ENCODE data around the gene TBC1D22A. TPM values are rescaled to one million over a fixed set of nuclear protein-coding genes. Genes with fewer than 3 reads are reported as not detected.
A peak's percentile ranks its signal among the peaks of the same experiment; 100 is the strongest.

TBC1D22A gene
- total and polyA plus RNA-seq, 8 donors, result 14.4 to 33.5 (median 15.7) TPM

- no peak overlapping the region for H3K4me3 ChIP-seq
- no peaks in the 10 kb centered on the region for H3K4me1 ChIP-seq
- H3K27me3 ChIP-seq, result no peaks in the 10 kb centered on the region
- TF ChIP-seq CTCF (IDR thresholded peaks at IDR 0.05), result no peak
- intact Hi-C loops (cut with DNase I), result no loop called here
- H3K9me3 ChIP-seq, result no peaks in the 10 kb centered on the region
- peak in 1 of 4 donors; percentile 24 for DNase-seq
- H3K27ac ChIP-seq, result no peak overlapping the region
- H3K36me3 ChIP-seq, result peaks cover 0 to 13% of the 10 kb centered on the region in 2 donors
- ATAC-seq, result no peak
These were observed 245.9 kb downstream of the TBC1D22A start for GRCh38 chr22:47008208-47008885.

- no peak overlapping the region for H3K27ac ChIP-seq
- ATAC-seq (no peak), DNase-seq (no peak)
- H3K4me3 ChIP-seq, result no peak overlapping the region
- no peak for TF ChIP-seq CTCF (IDR thresholded peaks at IDR 0.05)
- H3K4me1 ChIP-seq, result no peaks in the 10 kb centered on the region
- H3K9me3 ChIP-seq, result no peaks in the 10 kb centered on the region
- intact Hi-C loops (cut with DNase I), result no loop called here
- no peaks in the 10 kb centered on the region for H3K27me3 ChIP-seq
- peaks cover 0 to 13% of the 10 kb centered on the region in 2 donors for H3K36me3 ChIP-seq
These were observed 247.1 kb downstream of the TBC1D22A start for GRCh38 chr22:47009304-47010101.

GRCh38 chr22:47010211-47010610, 247.8 kb downstream of the TBC1D22A start:
- no peaks in the 10 kb centered on the region for H3K4me1 ChIP-seq
- no peaks in the 10 kb centered on the region for H3K9me3 ChIP-seq
- no peak overlapping the region for H3K4me3 ChIP-seq
- ATAC-seq (no peak), DNase-seq (peak in 1 of 4 donors; percentile 30)
- H3K36me3 ChIP-seq, result peaks cover 0 to 13% of the 10 kb centered on the region in 2 donors
- TF ChIP-seq CTCF (IDR thresholded peaks at IDR 0.05), result no peak
- intact Hi-C loops (cut with DNase I), result no loop called here
- no peaks in the 10 kb centered on the region for H3K27me3 ChIP-seq
- H3K27ac ChIP-seq, result no peak overlapping the region

- Histone ChIP-seq H3K27me3 (no peaks in the 10 kb centered on the region), H3K27ac (no peak overlapping the region), H3K36me3 (peaks cover 0 to 13% of the 10 kb centered on the region in 2 donors), H3K4me3 (no peak overlapping the region), H3K4me1 (no peaks in the 10 kb centered on the region), H3K9me3 (no peaks in the 10 kb centered on the region)
- ATAC-seq, result no peak
- peak in 1 of 4 donors; percentile 70 for DNase-seq
- TF ChIP-seq CTCF (IDR thresholded peaks at IDR 0.05), result no peak
- intact Hi-C loops (cut with DNase I), result no loop called here
These were observed 248.8 kb downstream of the TBC1D22A start for GRCh38 chr22:47011131-47011858.

- DNase-seq (peak in 1 of 4 donors; percentile 25), ATAC-seq (no peak)
- no peaks in the 10 kb centered on the region for H3K27me3 ChIP-seq
- no peak overlapping the region for H3K4me3 ChIP-seq
- intact Hi-C loops (cut with DNase I), result no loop called here
- no peak for TF ChIP-seq CTCF (IDR thresholded peaks at IDR 0.05)
- no peak overlapping the region for H3K27ac ChIP-seq
- H3K36me3 ChIP-seq, result peaks cover 0 to 13% of the 10 kb centered on the region in 2 donors
- no peaks in the 10 kb centered on the region for H3K9me3 ChIP-seq
- H3K4me1 ChIP-seq, result no peaks in the 10 kb centered on the region
These were observed 249.4 kb downstream of the TBC1D22A start for GRCh38 chr22:47011859-47012258.

Data from left lung (tissue), 10 donors.